ENCODE results near the gene POLN. TPM values are rescaled to one million over a fixed set of nuclear protein-coding genes. Genes with fewer than 3 reads are reported as not detected.
"Not testable (repeated sequence)": the region's sequence is repeated elsewhere in the genome, so short reads cannot be mapped to it uniquely, and the experiment has no call there.

Gene POLN
- polyA plus RNA-seq, 3 donors = 0.08 to 0.33 (median 0.28) TPM

- peak overlapping the region in 1 of 2 donors; percentile 61 for H3K4me3 Mint-ChIP-seq
- no peak overlapping the region for H3K4me3 ChIP-seq (replicated peaks in 1 of 3; ENCODE audit: low read depth in 2 of 3, low read length in 3 of 3)
- H3K27ac Mint-ChIP-seq = peak overlapping the region in 1 of 7 donors; percentile 62
- H3K4me1 ChIP-seq (ENCODE audit: control insufficient read depth in 1 of 2, insufficient read depth in 2 of 2, low read length in 2 of 2) = peaks cover 7 to 10% of the 10 kb centered on the region in 2 donors
- WGBS (ENCODE audit: insufficient coverage) = 42% methylated on average over 6 of the region's 7 CpGs
- H3K9ac ChIP-seq (ENCODE audit: insufficient read depth, low read length, poor library complexity, severe bottlenecking) = no peak overlapping the region
- peaks cover 17 to 66% of the 10 kb centered on the region in 2 donors for H3K27me3 ChIP-seq (ENCODE audit: control insufficient read depth in 2 of 2, insufficient read depth in 2 of 2, low read length in 2 of 2)
- intact Hi-C loops (cut with micrococcal nuclease) = no loop called here
- TF ChIP-seq CTCF (IDR thresholded peaks at IDR 0.05) = no peak
- no peak overlapping the region for H2AFZ ChIP-seq (ENCODE audit: insufficient read depth, low read depth, low read length, poor library complexity, severe bottlenecking)
- no peaks in the 10 kb centered on the region for H3K36me3 Mint-ChIP-seq
- H3K79me2 ChIP-seq (ENCODE audit: insufficient read depth, low read length) = no peaks in the 10 kb centered on the region
- H3K36me3 ChIP-seq (replicated peaks in 1 of 2; ENCODE audit: control insufficient read depth in 1 of 2, insufficient read depth in 2 of 2, low read length in 2 of 2) = no peaks in the 10 kb centered on the region
- DNase-seq = peak; percentile 20 to 43 (median 29)
- peaks cover 7 to 21% (median 9%) of the 10 kb centered on the region in 7 donors for H3K9me3 Mint-ChIP-seq
- peaks cover 2 to 9% of the 10 kb centered on the region in 2 donors for H3K9me3 ChIP-seq (replicated peaks in 1 of 2; ENCODE audit: control insufficient read depth in 1 of 2, insufficient read depth in 1 of 2, low read length in 2 of 2)
- peaks cover 36 to 79% (median 37%) of the 10 kb centered on the region in 3 donors for H3K27me3 Mint-ChIP-seq (ENCODE audit: low read depth in 3 of 3)
- H3K4me1 Mint-ChIP-seq = peaks cover 10% of the 10 kb centered on the region
- H3K4me2 ChIP-seq (replicated peaks; ENCODE audit: extremely low read depth, low read length, poor library complexity, severe bottlenecking) = no peak overlapping the region
- no peaks in the 10 kb centered on the region for H4K20me1 ChIP-seq (ENCODE audit: insufficient read depth, low read length)
- H3K27ac ChIP-seq (ENCODE audit: low read depth in 1 of 2, low read length in 2 of 2) = no peak overlapping the region
Measured at GRCh38 chr4:2036866-2037265, 205.1 kb downstream of the POLN start.

- peaks cover 7% of the 10 kb centered on the region for H3K4me1 Mint-ChIP-seq
- Histone ChIP-seq H3K9ac (ENCODE audit: insufficient read depth, low read length, poor library complexity, severe bottlenecking) (no peak overlapping the region), H3K27ac (ENCODE audit: low read depth in 1 of 2, low read length in 2 of 2) (no peak overlapping the region), H3K9me3 (replicated peaks in 1 of 2; ENCODE audit: control insufficient read depth in 1 of 2, insufficient read depth in 1 of 2, low read length in 2 of 2) (peaks cover 2 to 9% of the 10 kb centered on the region in 2 donors), H3K27me3 (ENCODE audit: control insufficient read depth in 2 of 2, insufficient read depth in 2 of 2, low read length in 2 of 2) (peaks cover 15 to 62% of the 10 kb centered on the region in 2 donors), H3K79me2 (ENCODE audit: insufficient read depth, low read length) (no peaks in the 10 kb centered on the region), H2AFZ (ENCODE audit: insufficient read depth, low read depth, low read length, poor library complexity, severe bottlenecking) (no peak overlapping the region), H3K4me3 (replicated peaks in 1 of 3; ENCODE audit: low read depth in 2 of 3, low read length in 3 of 3) (no peak overlapping the region), H4K20me1 (ENCODE audit: insufficient read depth, low read length) (no peaks in the 10 kb centered on the region), H3K4me1 (ENCODE audit: control insufficient read depth in 1 of 2, insufficient read depth in 2 of 2, low read length in 2 of 2) (peaks cover 3 to 6% of the 10 kb centered on the region in 2 donors), H3K36me3 (replicated peaks in 1 of 2; ENCODE audit: control insufficient read depth in 1 of 2, insufficient read depth in 2 of 2, low read length in 2 of 2) (no peaks in the 10 kb centered on the region), H3K4me2 (replicated peaks; ENCODE audit: extremely low read depth, low read length, poor library complexity, severe bottlenecking) (no peak overlapping the region)
- peak overlapping the region in 1 of 7 donors; percentile 62 for H3K27ac Mint-ChIP-seq
- H3K4me3 Mint-ChIP-seq = peak overlapping the region in 1 of 2 donors; percentile 61
- DNase-seq = no peak
- WGBS (ENCODE audit: insufficient coverage) = 92% methylated on average over 4 of the region's 10 CpGs
- H3K36me3 Mint-ChIP-seq = no peaks in the 10 kb centered on the region
- H3K9me3 Mint-ChIP-seq = peaks cover 7 to 18% (median 8%) of the 10 kb centered on the region in 7 donors
- no peak for TF ChIP-seq CTCF (IDR thresholded peaks at IDR 0.05)
- intact Hi-C loops (cut with micrococcal nuclease) = no loop called here
- H3K27me3 Mint-ChIP-seq (ENCODE audit: low read depth in 3 of 3) = peaks cover 33 to 77% (median 36%) of the 10 kb centered on the region in 3 donors
Measured at GRCh38 chr4:2036327-2036726, 205.6 kb downstream of the POLN start.

- H4K20me1 ChIP-seq (ENCODE audit: insufficient read depth, low read length); H3K4me2 ChIP-seq (replicated peaks; ENCODE audit: extremely low read depth, low read length, poor library complexity, severe bottlenecking); H3K9ac ChIP-seq (ENCODE audit: insufficient read depth, low read length, poor library complexity, severe bottlenecking); H3K36me3 Mint-ChIP-seq; H3K4me1 Mint-ChIP-seq; H3K79me2 ChIP-seq (ENCODE audit: insufficient read depth, low read length); H3K36me3 ChIP-seq (replicated peaks in 1 of 2; ENCODE audit: control insufficient read depth in 1 of 2, insufficient read depth in 2 of 2, low read length in 2 of 2); H3K27ac ChIP-seq (ENCODE audit: low read depth in 1 of 2, low read length in 2 of 2); H3K4me3 ChIP-seq (replicated peaks in 1 of 3; ENCODE audit: low read depth in 2 of 3, low read length in 3 of 3); H3K9me3 ChIP-seq (replicated peaks in 1 of 2; ENCODE audit: control insufficient read depth in 1 of 2, insufficient read depth in 1 of 2, low read length in 2 of 2); H2AFZ ChIP-seq (ENCODE audit: insufficient read depth, low read depth, low read length, poor library complexity, severe bottlenecking); H3K27ac Mint-ChIP-seq; H3K4me1 ChIP-seq (ENCODE audit: control insufficient read depth in 1 of 2, insufficient read depth in 2 of 2, low read length in 2 of 2); intact Hi-C loops (cut with micrococcal nuclease); DNase-seq: not testable (repeated sequence)
- Mint-ChIP-seq H3K4me3 (peak overlapping the region in 1 of 2 donors; percentile 11), H3K9me3 (peaks cover 0 to 13% (median 5%) of the 10 kb centered on the region in 7 donors), H3K27me3 (ENCODE audit: low read depth in 3 of 3) (peaks cover 39 to 74% (median 48%) of the 10 kb centered on the region in 3 donors)
- H3K27me3 ChIP-seq (ENCODE audit: control insufficient read depth in 2 of 2, insufficient read depth in 2 of 2, low read length in 2 of 2) = peaks cover 3 to 28% of the 10 kb centered on the region in 2 donors
Measured at GRCh38 chr4:2031161-2031560, 210.8 kb downstream of the POLN start.

Data from CD14-positive monocyte (primary cell).